Measurements from ENCODE around the gene PIP5K1A.

The PIP5K1A gene

GRCh38 chr1:151221616-151222015 lies 23.3 kb downstream of the PIP5K1A start:
- no peak overlapping the region for H3K27ac ChIP-seq
- no peak for TF ChIP-seq CTCF (conservative IDR thresholded peaks at IDR 0.05)

DNA sequence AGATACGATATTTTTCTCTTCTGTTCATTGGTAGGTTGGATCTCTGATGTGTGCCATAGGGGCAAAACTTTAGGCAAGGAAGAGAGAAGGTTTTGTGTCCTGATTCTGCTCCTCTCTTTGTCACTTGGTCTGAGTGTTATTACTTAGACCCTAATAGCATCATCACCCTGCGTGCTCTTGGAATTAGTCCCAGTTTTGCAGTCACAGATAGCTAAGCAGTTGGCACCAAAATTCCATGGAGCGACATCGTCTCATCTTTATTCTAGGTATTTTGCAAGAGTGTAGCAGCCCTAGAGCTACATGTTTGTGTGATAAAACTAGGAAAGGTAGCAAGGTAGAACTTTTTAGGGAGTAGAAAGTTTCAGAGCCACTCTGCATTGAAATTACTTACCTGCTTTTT lies 23.8 kb downstream of the PIP5K1A start:
- H3K27ac ChIP-seq, result no peak overlapping the region
- no peak for TF ChIP-seq CTCF (conservative IDR thresholded peaks at IDR 0.05)

DNA sequence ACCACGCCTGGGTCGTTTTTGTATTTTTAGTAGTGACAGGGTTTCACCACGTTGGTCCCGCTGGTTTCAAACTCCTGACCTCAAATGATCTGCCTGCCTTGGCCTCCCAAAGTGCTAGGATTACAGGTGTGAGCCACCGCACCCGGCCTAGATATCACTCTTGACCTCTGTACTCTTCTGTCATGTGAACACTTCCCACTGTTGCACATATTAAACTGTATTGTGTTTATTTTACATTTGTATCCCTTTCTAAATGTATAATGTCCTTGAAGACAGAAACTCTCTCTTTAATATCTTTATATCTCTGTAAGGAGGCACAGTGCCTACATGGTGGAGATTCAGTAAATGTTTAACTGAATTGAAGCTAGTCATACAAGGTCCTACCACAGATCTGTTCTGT lies 36.9 kb downstream of the PIP5K1A start:
- no peak overlapping the region for H3K27ac ChIP-seq
- no peak for TF ChIP-seq CTCF (conservative IDR thresholded peaks at IDR 0.05)

DNA sequence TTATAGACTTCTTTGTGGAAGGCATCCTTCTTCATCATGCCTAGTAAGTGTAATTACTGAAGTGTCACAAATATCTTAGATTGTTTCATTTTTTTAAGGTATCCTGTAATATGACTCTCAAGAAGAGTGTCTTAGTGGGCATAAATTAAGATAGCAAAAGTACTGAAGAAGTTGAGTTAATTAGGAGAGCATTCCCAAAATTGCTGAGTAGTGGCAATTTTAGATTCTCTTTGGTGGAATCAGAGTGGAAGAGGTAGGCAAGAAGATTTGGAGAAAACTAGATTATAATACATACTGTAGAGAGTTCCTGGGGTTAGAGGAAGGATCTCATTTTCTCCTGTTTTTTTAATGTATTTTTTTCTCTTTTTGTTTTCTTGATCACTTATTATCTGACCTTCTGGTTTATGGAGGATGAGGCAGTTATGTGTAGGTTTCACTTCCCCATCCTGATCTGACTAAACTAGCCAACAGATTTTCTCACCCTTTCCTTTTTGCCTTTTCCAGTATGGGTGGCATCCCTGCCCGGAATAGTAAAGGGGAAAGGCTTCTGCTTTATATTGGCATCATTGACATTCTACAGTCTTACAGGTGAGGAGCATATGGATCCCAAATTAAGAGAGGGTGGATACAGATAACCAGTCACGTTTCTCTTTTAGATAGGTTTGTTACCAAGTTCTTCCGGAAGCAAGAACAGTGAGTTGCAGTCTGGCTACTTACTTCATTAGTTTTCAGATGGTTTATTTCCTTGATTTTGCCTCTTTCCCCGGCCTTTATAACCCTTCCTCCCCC lies 39.5 kb downstream of the PIP5K1A start:
- no peak for TF ChIP-seq CTCF (conservative IDR thresholded peaks at IDR 0.05)
- no peak overlapping the region for H3K27ac ChIP-seq

DNA sequence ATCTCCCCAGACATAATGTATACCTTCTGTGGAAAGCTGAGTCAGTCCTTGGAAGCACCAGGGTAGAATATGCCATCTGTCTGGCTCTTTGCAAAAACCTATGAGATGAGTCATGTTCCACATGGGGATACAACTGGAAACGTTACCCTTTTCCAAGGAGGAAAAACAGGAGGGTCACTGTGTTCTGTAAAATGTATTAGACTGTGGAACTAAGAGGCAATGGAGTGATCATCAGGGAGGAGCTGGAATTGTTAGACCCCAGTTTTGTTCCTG lies 40.1 kb downstream of the PIP5K1A start:
- H3K27ac ChIP-seq, result no peak overlapping the region
- TF ChIP-seq CTCF (conservative IDR thresholded peaks at IDR 0.05), result no peak

- no peak for TF ChIP-seq CTCF (conservative IDR thresholded peaks at IDR 0.05)
- no peak overlapping the region for H3K27ac ChIP-seq
Measured at GRCh38 chr1:151242442-151242841, 44.1 kb downstream of the PIP5K1A start.

DNA sequence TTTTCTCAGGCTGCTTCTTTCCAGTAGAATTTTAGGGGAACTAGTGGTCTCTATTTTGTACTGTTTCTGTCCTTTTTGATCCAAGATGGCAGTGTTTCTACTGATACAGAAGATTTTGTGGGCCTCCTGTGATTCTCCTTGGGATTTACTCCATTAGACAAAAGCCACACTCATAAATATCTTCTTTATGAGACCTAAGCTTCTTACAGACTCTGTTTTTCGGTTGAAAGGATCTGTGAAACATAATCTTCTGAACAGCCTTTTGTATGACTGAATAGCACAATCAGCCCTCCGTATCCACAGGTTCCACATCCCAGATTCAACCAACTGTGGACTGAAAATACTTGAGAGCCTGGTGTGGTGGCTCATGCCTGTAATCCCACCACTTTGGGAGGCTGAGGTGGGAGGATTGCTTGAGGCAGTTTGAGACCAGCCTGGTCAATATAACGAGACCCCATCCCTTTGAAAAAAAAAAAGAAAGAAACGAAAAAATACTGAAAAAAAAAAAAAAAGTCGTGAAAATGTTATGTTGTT lies 45.4 kb downstream of the PIP5K1A start:
- H3K27ac ChIP-seq, result no peak overlapping the region
- no peak for TF ChIP-seq CTCF (conservative IDR thresholded peaks at IDR 0.05)

Measured in VCaP (cell line).